B cell (primary cell): ENCODE measurements around the gene QSOX2. TPM values are rescaled to one million over a fixed set of nuclear protein-coding genes. Genes with fewer than 3 reads are reported as not detected.

ENCODE experiments used
- ATAC-seq: fragments of 200-7000 bp; cut with Tn5 transposase; one replicate; pipeline ENCODE4 v1.10.0; 2021; ENCODE audit warnings: low read depth, mild to moderate bottlenecking, moderate number of reproducible peaks, moderate library complexity
- CTCF ChIA-PET: fragments of 350-600 bp; sonication (Branson Sonifier 250); formaldehyde crosslinking; loops from one replicate; lab custom pipeline; 2021; ENCODE audit warnings: antibody characterized with exemption, inconsistent platforms; lab: Charles Lee
- POLR2A ChIA-PET: fragments of 350-600 bp; sonication (Branson Sonifier 250); formaldehyde crosslinking; loops from one replicate; lab custom pipeline; 2021; ENCODE audit warnings: antibody characterized with exemption; lab: Charles Lee
- DNase-seq: peaks from one replicate; pipeline ENCODE4 v3.0.0; 2013
- H2AFZ ChIP-seq: 2 replicates; pipeline ENCODE4 v1.6.1; 2012; ENCODE audit warnings: mild to moderate bottlenecking, low read depth, low read length; ENCODE audit not compliant: insufficient read depth, poor library complexity, severe bottlenecking
- H3K27ac ChIP-seq, 2 donors: 1 replicate in 1 of 2; 2 replicates in 1 of 2; pipeline ENCODE4 v1.5.1; 2012 to 2013; ENCODE audit warnings: low read length in 2 of 2, mild to moderate bottlenecking in 2 of 2, moderate library complexity in 1 of 2
- H3K27me3 ChIP-seq, 4 experiments: fragments of 200-600 bp in 1 of 4; sonication (generic) in 1 of 4; replicated peaks in 1 of 4; 1 replicate in 2 of 4; 2 replicates in 2 of 4; pipeline versions ENCODE4 v1.6.1 to v1.7.0; 2013 to 2016; ENCODE audit warnings: low read length in 3 of 4, mild to moderate bottlenecking in 2 of 4, mixed read lengths in 1 of 4, moderate library complexity in 1 of 4; ENCODE audit not compliant: insufficient read depth in 4 of 4, control insufficient read depth in 3 of 4; ENCODE audit errors: control extremely low read depth in 1 of 4
- H3K36me3 ChIP-seq, 2 experiments: replicated peaks in 1 of 2; 1 replicate in 1 of 2; 2 replicates in 1 of 2; pipeline versions ENCODE4 v1.6.1 to v1.7.1; 2013; ENCODE audit warnings: low read length in 1 of 2; ENCODE audit not compliant: insufficient read depth in 2 of 2, control insufficient read depth in 1 of 2; ENCODE audit errors: control extremely low read depth in 1 of 2, extremely low read depth in 1 of 2
- H3K4me1 ChIP-seq, 2 donors: fragments of 200-600 bp in 1 of 2; sonication (generic) in 1 of 2; 1 replicate in 1 of 2; 2 replicates in 1 of 2; pipeline versions ENCODE4 v1.5.1 to v1.6.1; 2013 to 2017; ENCODE audit warnings: low read length in 2 of 2; ENCODE audit not compliant: control insufficient read depth in 2 of 2, insufficient read depth in 2 of 2
- H3K4me2 ChIP-seq: replicated peaks from 2 replicates; pipeline ENCODE3; 2012; ENCODE audit warnings: mild to moderate bottlenecking, low read depth, low read length; ENCODE audit not compliant: poor library complexity, severe bottlenecking
- H3K4me3 ChIP-seq, 5 experiments: fragments of 200-600 bp in 1 of 5; sonication (generic) in 1 of 5; 1 replicate in 3 of 5; 2 replicates in 2 of 5; pipeline versions ENCODE4 v1.5.1 to v1.7.0; 2011 to 2016; ENCODE audit warnings: low read length in 4 of 5, mild to moderate bottlenecking in 4 of 5, low read depth in 2 of 5, control low read depth in 1 of 5, moderate library complexity in 1 of 5; ENCODE audit not compliant: insufficient read depth in 1 of 5; ENCODE audit errors: control extremely low read depth in 1 of 5, extremely low read depth in 1 of 5
- H3K79me2 ChIP-seq: fragments of 200-600 bp; sonication (generic); one replicate; pipeline ENCODE4 v1.6.0; 2016; ENCODE audit warnings: low read length; ENCODE audit not compliant: control insufficient read depth, insufficient read depth
- H3K9ac ChIP-seq: fragments of 200-600 bp; sonication (generic); 2 replicates; pipeline ENCODE4 v1.6.1; 2017; ENCODE audit warnings: mild to moderate bottlenecking, low read length, moderate library complexity
- H3K9me3 ChIP-seq, 3 donors: one replicate each; pipeline versions ENCODE4 v1.6.1 to v1.7.1; 2013; ENCODE audit warnings: low read length in 2 of 3; ENCODE audit not compliant: control insufficient read depth in 2 of 3, insufficient read depth in 1 of 3; ENCODE audit errors: control extremely low read depth in 1 of 3
- H4K20me1 ChIP-seq: 2 replicates; pipeline ENCODE4 v1.6.0; 2012; ENCODE audit warnings: mild to moderate bottlenecking, low read length; ENCODE audit not compliant: insufficient read depth, control insufficient read depth, poor library complexity, severe bottlenecking
- H3K27ac Mint-ChIP-seq: one replicate; pipeline ENCODE4 v1.8.0; 2021; ENCODE audit warnings: mixed read lengths
- H3K27me3 Mint-ChIP-seq: one replicate; pipeline ENCODE4 v1.8.0; 2021; ENCODE audit warnings: mixed read lengths
- H3K4me1 Mint-ChIP-seq: one replicate; pipeline ENCODE4 v1.8.0; 2021; ENCODE audit warnings: mixed read lengths
- H3K4me3 Mint-ChIP-seq: one replicate; pipeline ENCODE4 v1.8.0; 2021; ENCODE audit warnings: mixed read lengths
- H3K9me3 Mint-ChIP-seq: one replicate; pipeline ENCODE4 v1.8.0; 2022; ENCODE audit warnings: mixed read lengths; ENCODE audit not compliant: insufficient read depth
- CTCF ChIP-seq: fragments of 200-600 bp; IDR thresholded peaks from one replicate; pipeline ENCODE4 v1.8.0; 2022; ENCODE audit warnings: antibody characterized with exemption, mild to moderate bottlenecking
- EZH2 ChIP-seq: IDR thresholded peaks from 2 replicates; pipeline ENCODE4 v1.6.1; 2012; ENCODE audit warnings: borderline replicate concordance, low read depth, mild to moderate bottlenecking, moderate library complexity, low read length; ENCODE audit not compliant: insufficient read depth, poor library complexity, severe bottlenecking
- WGBS: methylation state at CpG from one replicate; pipeline ENCODE4 v1.1.5; 2013; ENCODE audit warnings: missing lambda C conversion rate; ENCODE audit not compliant: insufficient coverage; 5-methylcytosine and 5-hydroxymethylcytosine counted together
- intact Hi-C: fragments of 100-400 bp; cut with micrococcal nuclease; formaldehyde crosslinking; loops from one replicate; pipeline ENCODE4 v1.10.0; 2022
- polyA plus RNA-seq: library from polyadenylated mRNA; depleted of rRNA; stranded (reverse); fragments of >200 nt; gene quantifications from 2 replicates; pipeline ENCODE4 v1.2.3, GENCODE V29; 2012
- total RNA-seq, 2 donors: library from RNA; stranded (reverse); fragments of 120-200 nt in 1 of 2; gene quantifications; 1 replicate in 1 of 2; 2 replicates in 1 of 2; pipeline versions ENCODE4 v1.2.3 to v1.2.4, GENCODE V29; 2013 to 2022

The QSOX2 gene
- total and polyA plus RNA-seq, 2 donors (not counting 1 experiment from before 2014, with no cell fraction given): 62.9 to 139 TPM

DNA sequence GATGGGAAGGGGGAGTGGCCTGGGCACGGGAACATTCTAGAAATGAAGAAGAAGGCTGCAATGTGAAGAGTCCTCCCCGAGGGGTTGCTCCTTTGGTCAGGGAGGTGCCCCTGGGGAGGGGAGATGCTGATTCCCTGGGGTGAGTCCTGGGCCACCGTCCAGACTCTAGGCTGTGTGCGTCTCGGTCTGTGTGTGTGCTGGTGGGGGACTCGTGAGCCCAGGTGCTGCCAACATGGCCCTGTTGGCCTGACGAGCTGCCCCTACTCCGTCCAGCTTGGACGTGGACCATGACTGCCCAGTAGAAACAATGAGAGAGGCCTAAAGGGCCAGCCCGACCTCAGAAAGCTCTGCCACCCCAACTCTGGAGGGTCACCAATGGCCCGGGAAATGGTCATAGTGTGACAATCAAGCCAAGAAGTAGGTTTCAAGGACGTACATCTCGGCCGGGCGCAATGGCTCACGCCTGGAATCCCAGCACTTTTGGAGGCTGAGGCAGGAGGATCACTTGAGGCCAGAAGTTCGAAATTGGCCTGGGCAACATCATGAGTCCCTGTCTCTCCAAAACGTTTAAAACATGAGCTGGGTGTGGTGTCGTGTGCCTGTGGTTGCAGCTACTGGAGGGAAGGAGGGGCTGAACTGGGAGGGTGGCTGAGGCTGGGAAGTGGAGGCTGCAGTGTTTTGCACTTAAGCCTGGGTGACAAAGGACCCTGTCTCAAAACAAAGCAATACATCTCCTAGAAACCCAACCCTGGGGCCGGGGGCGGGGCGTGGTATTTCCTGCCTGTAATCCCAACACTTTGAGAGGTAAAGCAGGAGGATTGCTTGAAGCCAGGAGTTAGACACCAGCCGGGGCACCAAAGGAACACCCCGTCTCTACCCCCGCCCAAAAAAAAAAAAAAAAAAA, 57.7 kb downstream of the QSOX2 start:
- intact Hi-C loops: no loop called here
- Histone ChIP-seq H3K9me3 (peaks cover 0 to 20% (median 0%) of the 10 kb centered on the region in 3 donors), H3K79me2 (no peaks in the 10 kb centered on the region), H3K4me2 (no peak overlapping the region), H3K4me3 (no peak overlapping the region), H3K27me3 (peaks cover 0 to 73% (median 20%) of the 10 kb centered on the region in 4 experiments), H3K27ac (no peak overlapping the region), H3K4me1 (peaks cover 11 to 18% of the 10 kb centered on the region in 2 donors), H4K20me1 (no peaks in the 10 kb centered on the region), H3K36me3 (no peaks in the 10 kb centered on the region), H2AFZ (no peak overlapping the region), H3K9ac (no peak overlapping the region)
- ChIA-PET POLR2A (no interaction called here), CTCF (no interaction called here)
- Mint-ChIP-seq H3K4me1 (peaks cover 8% of the 10 kb centered on the region), H3K9me3 (no peaks in the 10 kb centered on the region), H3K27me3 (peaks cover 47% of the 10 kb centered on the region), H3K4me3 (no peak overlapping the region), H3K27ac (no peak overlapping the region)
- DNase-seq (no peak), ATAC-seq (no peak)
- 78% methylated on average over 18 of the region's 25 CpGs for WGBS
- TF ChIP-seq EZH2: no peak
- TF ChIP-seq CTCF: no peak

DNA sequence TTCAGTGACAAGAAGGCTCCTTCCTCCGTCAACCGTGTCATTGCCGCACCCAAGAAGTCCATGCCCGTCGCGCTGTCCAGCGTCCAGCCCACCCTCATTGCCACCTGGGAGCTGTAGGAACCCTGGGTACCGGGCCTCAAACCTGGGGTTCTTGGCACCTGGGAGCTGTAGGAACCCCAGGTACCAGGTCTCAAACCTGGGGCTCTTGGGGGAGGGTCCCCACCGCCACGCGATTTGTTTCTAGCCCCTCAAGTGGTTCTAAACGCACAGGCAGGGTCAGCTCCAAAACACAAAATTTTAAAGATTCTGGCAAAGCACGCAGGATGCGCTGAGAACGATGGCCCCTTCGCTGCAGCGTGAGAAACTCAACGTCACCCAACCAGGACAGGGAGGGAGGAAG, 58.4 kb downstream of the QSOX2 start:
- ATAC-seq (no peak), DNase-seq (no peak)
- no peak overlapping the region for H2AFZ ChIP-seq
- peaks cover 5 to 10% of the 10 kb centered on the region in 2 donors for H3K4me1 ChIP-seq
- peaks cover 4% of the 10 kb centered on the region for H3K4me1 Mint-ChIP-seq
- no peak overlapping the region for H3K9ac ChIP-seq
- 93% methylated on average over 17 of the region's 18 CpGs for WGBS
- no peaks in the 10 kb centered on the region for H4K20me1 ChIP-seq
- intact Hi-C loops: no loop called here
- no peak overlapping the region for H3K27ac ChIP-seq
- no peak overlapping the region for H3K27ac Mint-ChIP-seq
- peaks cover 50% of the 10 kb centered on the region for H3K27me3 Mint-ChIP-seq
- no peak overlapping the region for H3K4me3 ChIP-seq
- H3K4me3 Mint-ChIP-seq: no peak overlapping the region
- POLR2A ChIA-PET: interaction anchor here (0.9 kb wide), 1 partner anchor 18 kb away, joined by 3 read pairs; no protein-coding TSS in a partner anchor
- H3K9me3 Mint-ChIP-seq: no peaks in the 10 kb centered on the region
- peaks cover 0 to 66% (median 16%) of the 10 kb centered on the region in 4 experiments for H3K27me3 ChIP-seq
- CTCF ChIA-PET: interaction anchor here (1.6 kb wide), 1 partner anchor 16 kb away, joined by 9 read pairs; no protein-coding TSS in a partner anchor
- H3K4me2 ChIP-seq: no peak overlapping the region
- H3K9me3 ChIP-seq: peaks cover 0 to 15% (median 0%) of the 10 kb centered on the region in 3 donors
- no peaks in the 10 kb centered on the region for H3K79me2 ChIP-seq
- no peaks in the 10 kb centered on the region for H3K36me3 ChIP-seq
- no peak for TF ChIP-seq EZH2
- TF ChIP-seq CTCF: no peak
